HUES64 (cell line): ENCODE data around the gene NRL.

ENCODE experiments used
- H3K27ac ChIP-seq: 2 replicates; pipeline ENCODE4 v1.7.0; 2013; ENCODE audit warnings: low read depth, low read length, inconsistent platforms
- H3K27me3 ChIP-seq: 2 replicates; pipeline ENCODE4 v1.6.1; 2013; ENCODE audit warnings: mild to moderate bottlenecking, low read length; ENCODE audit not compliant: insufficient read depth
- H3K36me3 ChIP-seq: 2 replicates; pipeline ENCODE4 v1.6.1; 2013; ENCODE audit warnings: mild to moderate bottlenecking, low read length; ENCODE audit not compliant: insufficient read depth
- H3K4me1 ChIP-seq: 2 replicates; pipeline ENCODE4 v1.6.1; 2013; ENCODE audit warnings: mild to moderate bottlenecking, low read length, moderate library complexity; ENCODE audit not compliant: insufficient read depth
- H3K4me3 ChIP-seq: 2 replicates; pipeline ENCODE4 v1.5.1; 2013; ENCODE audit warnings: mild to moderate bottlenecking, low read length, moderate library complexity
- H3K9ac ChIP-seq: 2 replicates; pipeline ENCODE4 v1.6.1; 2013; ENCODE audit warnings: mild to moderate bottlenecking, low read depth, low read length
- H3K9me3 ChIP-seq: 2 replicates; pipeline ENCODE4 v1.6.1; 2013; ENCODE audit warnings: low read depth, low read length; ENCODE audit not compliant: insufficient read depth
- WGBS: fragments of 150-250, 120-280 bp; methylation state at CpG from one replicate; pipeline ENCODE4 v1.1.7; 2013; ENCODE audit warnings: missing lambda C conversion rate; 5-methylcytosine and 5-hydroxymethylcytosine counted together

Gene NRL

DNA sequence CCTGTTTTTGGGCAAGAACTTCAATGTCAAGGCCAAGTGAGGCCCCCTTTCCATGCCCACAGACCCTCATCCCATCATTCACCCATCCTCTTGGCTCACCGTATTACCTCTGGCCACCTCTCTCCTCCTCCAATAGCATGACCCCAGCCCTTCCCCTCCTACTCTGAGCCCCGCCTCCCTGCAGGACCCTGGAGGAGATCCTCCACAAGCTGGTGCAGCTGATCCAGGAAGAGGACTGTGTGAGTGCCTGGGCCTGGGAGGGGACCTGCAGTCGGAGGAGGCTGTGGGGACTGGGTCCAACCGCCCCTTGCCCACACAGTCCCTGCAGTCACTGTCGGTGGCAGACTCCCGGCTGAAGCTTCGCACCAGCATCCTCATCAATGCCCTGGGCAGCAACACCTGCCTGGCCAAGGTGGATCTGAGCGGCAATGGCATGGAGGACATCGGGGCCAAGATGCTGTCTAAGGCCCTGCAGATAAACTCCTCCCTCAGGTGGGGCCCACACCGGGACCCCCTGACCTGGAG lies 55.7 kb downstream of the NRL start:
- no peak overlapping the region for H3K4me3 ChIP-seq
- H3K4me1 ChIP-seq: no peaks in the 10 kb centered on the region
- no peaks in the 10 kb centered on the region for H3K9me3 ChIP-seq
- H3K9ac ChIP-seq: no peak overlapping the region
- 91% methylated on average over 10 of the region's 10 CpGs for WGBS
- H3K27me3 ChIP-seq: no peaks in the 10 kb centered on the region
- H3K27ac ChIP-seq: no peak overlapping the region
- H3K36me3 ChIP-seq: no peaks in the 10 kb centered on the region

GRCh38 chr14:24058260-24058950 lies 56.3 kb downstream of the NRL start:
- Histone ChIP-seq H3K4me3 (no peak overlapping the region), H3K4me1 (no peaks in the 10 kb centered on the region), H3K9me3 (no peaks in the 10 kb centered on the region), H3K27me3 (no peaks in the 10 kb centered on the region), H3K9ac (no peak overlapping the region), H3K27ac (no peak overlapping the region), H3K36me3 (no peaks in the 10 kb centered on the region)
- 79% methylated on average over 7 of the region's 7 CpGs for WGBS

DNA sequence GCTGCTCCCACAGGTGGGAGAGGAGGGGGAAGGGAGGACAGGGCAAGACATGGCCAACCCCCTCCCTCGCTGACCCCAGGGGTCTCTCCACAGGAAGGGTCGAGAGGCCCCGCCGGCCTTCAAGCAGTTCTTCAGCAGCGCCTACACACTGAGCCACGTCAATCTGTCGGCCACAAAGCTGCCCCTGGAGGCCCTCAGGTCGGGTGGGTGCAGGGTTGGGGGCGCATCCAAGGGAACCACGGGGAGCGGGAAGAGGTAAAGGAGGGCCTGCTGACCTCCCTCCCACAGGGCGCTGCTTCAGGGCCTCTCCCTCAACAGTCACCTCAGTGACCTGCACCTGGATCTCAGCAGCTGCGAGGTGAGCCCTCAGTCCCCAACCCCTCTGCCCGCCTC lies 56.9 kb downstream of the NRL start:
- H3K4me3 ChIP-seq: no peak overlapping the region
- H3K27me3 ChIP-seq: no peaks in the 10 kb centered on the region
- H3K36me3 ChIP-seq: no peaks in the 10 kb centered on the region
- no peaks in the 10 kb centered on the region for H3K9me3 ChIP-seq
- H3K9ac ChIP-seq: no peak overlapping the region
- H3K4me1 ChIP-seq: no peaks in the 10 kb centered on the region
- 85% methylated on average over 14 of the region's 14 CpGs for WGBS
- H3K27ac ChIP-seq: no peak overlapping the region

GRCh38 chr14:24057271-24057670 lies 57.5 kb downstream of the NRL start:
- Histone ChIP-seq H3K4me3 (no peak overlapping the region), H3K27ac (no peak overlapping the region), H3K9me3 (no peaks in the 10 kb centered on the region), H3K36me3 (no peaks in the 10 kb centered on the region), H3K9ac (no peak overlapping the region), H3K27me3 (no peaks in the 10 kb centered on the region), H3K4me1 (no peaks in the 10 kb centered on the region)
- 90% methylated on average over 2 of the region's 2 CpGs for WGBS

DNA sequence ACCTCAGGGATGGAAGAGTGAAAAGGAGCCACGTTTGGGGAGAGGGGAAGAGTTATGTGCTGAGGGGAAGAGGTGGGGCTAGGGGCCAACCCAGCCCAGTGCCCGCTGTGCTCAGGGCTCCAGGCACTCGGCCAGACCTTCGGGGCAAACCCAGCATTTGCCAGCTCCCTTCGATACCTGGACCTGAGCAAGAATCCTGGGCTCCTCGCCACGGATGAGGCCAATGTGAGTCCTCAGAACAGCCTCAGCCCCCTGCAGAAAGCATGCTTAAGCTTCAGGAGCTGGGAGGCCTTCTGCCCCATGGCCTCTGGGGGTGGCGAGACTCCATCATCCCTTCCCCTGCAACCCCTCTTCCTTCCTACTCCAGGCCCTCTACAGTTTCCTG lies 58.0 kb downstream of the NRL start:
- H3K27me3 ChIP-seq: no peaks in the 10 kb centered on the region
- H3K9ac ChIP-seq: no peak overlapping the region
- 82% methylated on average over 8 of the region's 8 CpGs for WGBS
- H3K36me3 ChIP-seq: no peaks in the 10 kb centered on the region
- H3K4me3 ChIP-seq: no peak overlapping the region
- no peak overlapping the region for H3K27ac ChIP-seq
- no peaks in the 10 kb centered on the region for H3K9me3 ChIP-seq
- H3K4me1 ChIP-seq: no peaks in the 10 kb centered on the region

GRCh38 chr14:24055971-24056799 lies 58.6 kb downstream of the NRL start:
- Histone ChIP-seq H3K27ac (no peak overlapping the region), H3K9me3 (no peaks in the 10 kb centered on the region), H3K9ac (no peak overlapping the region), H3K27me3 (0 out of 2 replicates have a peak, but pooled peaks cover 3% of the 10 kb centered on the region), H3K4me3 (no peak overlapping the region), H3K4me1 (no peaks in the 10 kb centered on the region), H3K36me3 (no peaks in the 10 kb centered on the region)
- 86% methylated on average over 10 of the region's 10 CpGs for whole genome bisulfite sequencing

DNA sequence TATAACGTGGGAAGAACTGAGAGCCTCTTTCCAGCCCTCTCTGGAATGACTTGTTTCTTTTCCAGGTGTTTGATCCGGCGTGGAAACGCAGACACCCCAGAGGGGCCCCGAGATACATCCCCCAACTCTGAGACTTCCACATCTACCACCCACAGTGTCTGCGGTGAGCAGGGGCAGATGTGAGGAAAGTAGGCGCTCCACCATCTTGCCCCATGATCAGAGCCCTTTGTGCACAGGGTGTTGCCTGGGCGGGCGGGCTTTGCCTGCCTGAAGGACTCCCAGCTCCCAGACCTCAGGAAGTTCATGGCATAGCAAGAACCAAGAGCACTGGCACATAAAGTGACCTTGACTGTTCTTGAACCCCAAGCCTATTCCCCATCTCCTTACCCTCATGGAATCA lies 60.1 kb downstream of the NRL start:
- no peaks in the 10 kb centered on the region for H3K9me3 ChIP-seq
- H3K4me3 ChIP-seq: no peak overlapping the region
- WGBS: 89% methylated on average over 9 of the region's 9 CpGs
- no peaks in the 10 kb centered on the region for H3K36me3 ChIP-seq
- peaks cover 6% of the 10 kb centered on the region; the same call in 1 of the 2 replicates for H3K27me3 ChIP-seq
- H3K9ac ChIP-seq: no peak overlapping the region
- no peak overlapping the region for H3K27ac ChIP-seq
- H3K4me1 ChIP-seq: no peaks in the 10 kb centered on the region

GRCh38 chr14:24054324-24054641 lies 60.5 kb downstream of the NRL start:
- H3K27ac ChIP-seq: no peak overlapping the region
- H3K9me3 ChIP-seq: no peaks in the 10 kb centered on the region
- WGBS: 86% methylated on average over 6 of the region's 6 CpGs
- no peak overlapping the region for H3K9ac ChIP-seq
- no peak overlapping the region for H3K4me3 ChIP-seq
- H3K4me1 ChIP-seq: no peaks in the 10 kb centered on the region
- H3K27me3 ChIP-seq: peaks cover 6% of the 10 kb centered on the region; the same call in 1 of the 2 replicates
- H3K36me3 ChIP-seq: no peaks in the 10 kb centered on the region

DNA sequence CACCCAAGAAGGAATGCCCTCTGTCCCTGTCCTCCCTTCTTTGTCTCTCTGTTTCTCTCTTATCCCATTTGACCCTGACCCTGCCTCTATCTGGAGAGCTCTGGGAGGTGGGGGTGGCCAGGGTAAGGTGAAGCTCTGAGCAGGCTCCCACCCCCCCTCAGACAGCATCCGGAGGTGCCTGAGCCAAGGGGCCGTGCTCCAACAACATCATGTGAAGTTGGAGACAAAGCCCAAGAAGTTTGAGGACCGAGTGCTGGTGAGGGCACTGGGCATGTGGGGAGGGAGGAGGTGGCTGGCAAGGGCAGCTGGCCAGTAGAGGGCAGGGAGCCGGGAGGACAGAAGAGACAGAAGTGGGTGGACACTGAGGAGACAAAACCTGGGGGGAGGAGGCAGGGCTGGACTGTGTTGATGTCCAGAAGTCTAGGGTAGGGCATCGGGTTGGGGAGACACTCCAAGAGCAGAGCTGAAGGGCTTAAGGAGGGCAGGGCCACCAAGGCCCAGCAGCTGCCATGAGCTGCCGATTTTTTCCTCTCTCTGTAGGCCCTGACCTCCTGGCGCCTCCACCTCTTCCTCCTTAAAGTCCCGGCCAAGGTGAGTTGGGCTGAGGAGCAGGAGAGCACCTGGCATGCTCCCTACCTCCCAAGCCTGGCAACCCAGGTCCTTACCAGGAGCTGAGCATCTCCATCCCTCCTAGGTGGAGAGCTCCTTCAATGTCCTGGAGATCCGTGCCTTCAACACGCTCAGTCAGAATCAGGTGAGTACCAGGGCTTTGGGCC lies 61.0 kb downstream of the NRL start:
- H3K4me3 ChIP-seq: no peak overlapping the region
- H3K9ac ChIP-seq: no peak overlapping the region
- H3K27ac ChIP-seq: no peak overlapping the region
- H3K9me3 ChIP-seq: no peaks in the 10 kb centered on the region
- H3K27me3 ChIP-seq: peaks cover 6% of the 10 kb centered on the region; the same call in 1 of the 2 replicates
- H3K36me3 ChIP-seq: no peaks in the 10 kb centered on the region
- 86% methylated on average over 10 of the region's 10 CpGs for WGBS
- no peaks in the 10 kb centered on the region for H3K4me1 ChIP-seq

DNA sequence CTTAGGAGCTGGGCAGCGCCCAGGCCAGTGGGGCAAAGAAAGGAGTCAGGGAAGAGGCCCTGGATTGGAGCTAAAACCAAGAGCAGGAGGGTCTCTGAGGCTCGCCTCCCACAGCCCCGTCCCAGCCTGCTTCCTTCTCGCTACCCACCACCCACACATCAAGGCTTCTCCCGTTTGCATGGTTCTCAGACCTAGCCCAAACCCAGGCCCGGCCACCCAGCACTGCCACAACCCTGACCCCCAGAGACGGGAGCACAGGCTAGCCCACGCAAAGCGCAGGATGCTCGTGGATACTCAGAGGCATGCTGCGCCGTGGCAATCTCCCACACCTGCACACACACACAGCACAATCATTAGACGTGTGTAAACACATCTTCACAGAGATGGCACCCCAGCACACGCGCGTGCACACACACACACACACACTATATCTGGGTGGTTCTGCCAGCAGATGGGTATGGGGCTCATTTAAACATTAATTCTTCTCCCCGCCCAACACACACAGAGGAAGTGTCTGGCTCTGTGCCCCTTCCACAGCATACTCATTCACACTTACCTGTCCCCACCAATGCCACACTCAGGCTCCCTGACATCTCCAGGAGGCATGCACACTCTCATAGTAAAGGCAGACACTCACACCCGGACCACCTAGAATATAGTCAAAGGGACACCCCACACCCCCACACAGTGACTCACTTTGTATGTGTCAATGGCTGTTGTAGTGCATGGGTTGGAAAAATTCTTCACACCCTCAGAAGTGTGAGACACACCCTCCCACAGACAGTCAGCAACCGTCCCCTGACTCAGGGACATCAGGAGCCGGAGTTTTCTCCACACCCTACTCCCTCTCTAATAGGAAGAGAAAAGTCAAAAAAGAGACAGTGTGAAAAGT lies 61.8 kb downstream of the NRL start:
- Histone ChIP-seq H3K9me3 (no peaks in the 10 kb centered on the region), H3K27ac (no peak overlapping the region), H3K4me1 (no peaks in the 10 kb centered on the region), H3K4me3 (peak overlapping the region; percentile 61), H3K27me3 (peaks cover 6% of the 10 kb centered on the region; the same call in 1 of the 2 replicates), H3K36me3 (no peaks in the 10 kb centered on the region), H3K9ac (no peak overlapping the region)
- 71% methylated on average over 19 of the region's 20 CpGs for WGBS
